Measurements from ENCODE around the gene GPR107.

- TF ChIP-seq EZH2 (IDR thresholded peaks at IDR 0.05), result no peak
- no peak for TF ChIP-seq POLR2AphosphoS5 (IDR thresholded peaks at IDR 0.05; ENCODE audit: borderline replicate concordance, low read depth, low read length)
These were observed 600 bp upstream of the GPR107 start for GRCh38 chr9:130053109-130053503.
